Measurements from ENCODE around the gene TNFRSF8. TPM values are rescaled to one million over a fixed set of nuclear protein-coding genes. Genes with fewer than 3 reads are reported as not detected.

Gene TNFRSF8
- total RNA-seq, 1 donor from 2014 or later = 2.2 TPM

GRCh38 chr1:12124693-12125421 lies 61.8 kb downstream of the TNFRSF8 start:
- POLR2A ChIA-PET = interaction anchor here (0.5 to 6.0 kb wide), 21 partner anchors 9 to 215 kb away, joined by 3 to 103 read pairs (median 4); partner anchors contain the start of genes MIIP, TNFRSF1B and VPS13D
- H3K36me3 Mint-ChIP-seq (ENCODE audit: low read depth) = no peaks in the 10 kb centered on the region
- H3K4me1 Mint-ChIP-seq = peaks cover 32% of the 10 kb centered on the region
- CTCF ChIA-PET = interaction anchor here (0.7 to 6.2 kb wide), 45 partner anchors 10 to 535 kb away, joined by 3 to 261 read pairs (median 6); partner anchors contain the start of genes FBXO6 and MIIP
- H3K9me3 Mint-ChIP-seq = no peaks in the 10 kb centered on the region
- peak; percentile 91 for TF ChIP-seq CTCF (IDR thresholded peaks at IDR 0.05)
- DNase-seq (peak; percentile 68), ATAC-seq (ENCODE audit: low read depth) (peak; percentile 76)
- H3K4me3 Mint-ChIP-seq = peak overlapping the region; percentile 50
- peak overlapping the region; percentile 64 for H3K27ac Mint-ChIP-seq
- no peaks in the 10 kb centered on the region for H3K27me3 Mint-ChIP-seq
- intact Hi-C loops (cut with micrococcal nuclease) = loop anchor here (1.0 kb wide), 5 partner anchors 28 to 119 kb away; no protein-coding TSS in a partner anchor

- Mint-ChIP-seq H3K27me3 (no peaks in the 10 kb centered on the region), H3K9me3 (no peaks in the 10 kb centered on the region), H3K27ac (peak overlapping the region; percentile 55), H3K36me3 (ENCODE audit: low read depth) (no peaks in the 10 kb centered on the region), H3K4me3 (no peak overlapping the region), H3K4me1 (peaks cover 34% of the 10 kb centered on the region)
- ChIA-PET POLR2A (interaction anchor here (0.5 to 6.0 kb wide), 19 partner anchors 8 to 251 kb away, joined by 3 to 103 read pairs (median 4); partner anchors contain the start of genes MIIP and TNFRSF1B), CTCF (interaction anchor here (1.0 to 6.2 kb wide), 35 partner anchors 9 to 534 kb away, joined by 3 to 261 read pairs (median 7); no protein-coding TSS in a partner anchor)
- no peak for TF ChIP-seq CTCF (IDR thresholded peaks at IDR 0.05)
- no peak for DNase-seq
- intact Hi-C loops (cut with micrococcal nuclease) = loop anchor here (1.0 kb wide), 5 partner anchors 28 to 119 kb away; no protein-coding TSS in a partner anchor
- no peak for ATAC-seq (ENCODE audit: low read depth)
Observed at GRCh38 chr1:12125422-12126355, 62.6 kb downstream of the TNFRSF8 start.

- H3K36me3 Mint-ChIP-seq (ENCODE audit: low read depth) = no peaks in the 10 kb centered on the region
- DNase-seq (no peak), ATAC-seq (ENCODE audit: low read depth) (no peak)
- H3K4me3 Mint-ChIP-seq = no peak overlapping the region
- ChIA-PET CTCF (interaction anchor here (1.3 to 6.2 kb wide), 7 partner anchors 10 to 81 kb away, joined by 3 to 261 read pairs (median 49); no protein-coding TSS in a partner anchor), POLR2A (interaction anchor here (0.9 to 6.0 kb wide), 8 partner anchors 16 to 81 kb away, joined by 3 to 103 read pairs (median 4); partner anchors contain the start of gene TNFRSF1B)
- no peaks in the 10 kb centered on the region for H3K9me3 Mint-ChIP-seq
- peaks cover 35% of the 10 kb centered on the region for H3K4me1 Mint-ChIP-seq
- H3K27me3 Mint-ChIP-seq = no peaks in the 10 kb centered on the region
- H3K27ac Mint-ChIP-seq = peak overlapping the region; percentile 12
- no peak for TF ChIP-seq CTCF (IDR thresholded peaks at IDR 0.05)
- intact Hi-C loops (cut with micrococcal nuclease) = no loop called here
Observed at GRCh38 chr1:12126781-12127180, 63.7 kb downstream of the TNFRSF8 start.

GRCh38 chr1:12127206-12127810 lies 64.2 kb downstream of the TNFRSF8 start:
- ChIA-PET POLR2A (interaction anchor here (0.9 to 6.0 kb wide), 6 partner anchors 23 to 80 kb away, joined by 3 to 103 read pairs (median 4); partner anchors contain the start of gene TNFRSF1B), CTCF (interaction anchor here (1.3 to 6.2 kb wide), 5 partner anchors 10 to 80 kb away, joined by 3 to 261 read pairs (median 49); no protein-coding TSS in a partner anchor)
- Mint-ChIP-seq H3K27me3 (no peaks in the 10 kb centered on the region), H3K9me3 (no peaks in the 10 kb centered on the region), H3K4me1 (peaks cover 40% of the 10 kb centered on the region), H3K27ac (no peak overlapping the region), H3K4me3 (no peak overlapping the region), H3K36me3 (ENCODE audit: low read depth) (no peaks in the 10 kb centered on the region)
- intact Hi-C loops (cut with micrococcal nuclease) = no loop called here
- TF ChIP-seq CTCF (IDR thresholded peaks at IDR 0.05) = no peak
- DNase-seq = no peak
- peak; percentile 26 for ATAC-seq (ENCODE audit: low read depth)

Data from activated B cell treated with CpG ODN at 0.5 μM for 24 hours (primary cell).